ACHN (cell line): Measurements from ENCODE around the gene POLR1D.

Experiments used
- DNase-seq: peaks from one replicate; pipeline ENCODE4 v3.0.0-alpha.2; 2015
- in situ Hi-C: cut with HindIII; loops from 2 replicates; pipeline ENCODE4 v1.10.0; 2017; ENCODE audit warnings: low sequenced_read_pairs, low pct_ligation_motif_present, low pct_unique_long_range_greater_than_20kb

Gene POLR1D

DNA sequence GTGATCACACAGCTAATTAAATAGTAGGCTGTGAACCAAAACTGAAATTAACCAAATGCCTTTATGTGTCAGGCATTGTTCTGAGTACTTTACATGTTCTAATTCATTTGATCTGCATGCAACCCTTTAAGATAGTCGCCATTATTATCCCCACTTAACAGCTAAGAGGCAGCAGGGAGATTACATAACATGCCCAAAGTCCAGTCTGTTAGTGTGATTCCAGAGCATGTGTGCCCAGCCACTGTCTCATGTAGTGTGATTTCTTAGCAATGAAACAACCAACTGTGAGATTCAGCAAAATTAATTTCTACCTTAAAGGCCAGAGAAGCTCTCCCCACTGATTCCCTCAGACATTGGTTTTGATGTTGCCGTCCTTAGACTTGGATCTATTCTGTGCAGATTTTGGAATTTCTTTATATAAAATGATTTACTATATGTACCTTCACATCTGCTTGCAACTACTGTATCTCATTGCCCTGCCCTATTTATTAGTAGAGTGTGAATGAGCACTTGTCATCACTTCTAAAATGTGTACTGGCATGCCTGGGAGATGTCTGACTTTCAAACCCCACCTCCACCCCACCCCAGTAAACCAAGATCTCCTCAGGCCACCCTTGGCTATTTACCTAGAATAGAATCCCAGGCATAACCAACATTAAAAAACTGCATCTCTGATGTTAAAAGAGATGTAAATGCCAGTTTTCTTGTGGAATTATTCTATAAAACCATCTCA, 41.2 kb downstream of the POLR1D start:
- in situ Hi-C loops: no loop called here
- no peak for DNase-seq

DNA sequence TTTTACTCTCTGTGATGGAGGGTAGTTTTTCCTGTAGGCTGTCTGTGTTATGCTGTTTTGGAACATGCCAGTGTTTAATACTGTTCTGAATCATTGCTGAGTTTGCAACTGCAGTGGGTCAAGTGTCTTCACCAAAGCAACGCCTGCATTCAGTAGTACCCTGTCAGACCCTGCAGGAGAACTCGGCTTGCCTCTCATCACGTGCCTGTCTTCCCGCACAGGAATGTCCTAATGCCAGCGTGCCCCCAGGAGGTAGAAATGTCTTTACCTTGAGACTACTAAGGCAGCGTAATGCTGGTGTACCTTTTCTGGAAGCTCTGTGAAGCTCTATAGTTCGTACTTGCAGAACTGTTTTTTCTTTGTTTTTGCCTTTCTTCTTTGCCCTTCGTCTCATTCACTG, 42.3 kb downstream of the POLR1D start:
- no peak for DNase-seq
- in situ Hi-C loops: no loop called here

DNA sequence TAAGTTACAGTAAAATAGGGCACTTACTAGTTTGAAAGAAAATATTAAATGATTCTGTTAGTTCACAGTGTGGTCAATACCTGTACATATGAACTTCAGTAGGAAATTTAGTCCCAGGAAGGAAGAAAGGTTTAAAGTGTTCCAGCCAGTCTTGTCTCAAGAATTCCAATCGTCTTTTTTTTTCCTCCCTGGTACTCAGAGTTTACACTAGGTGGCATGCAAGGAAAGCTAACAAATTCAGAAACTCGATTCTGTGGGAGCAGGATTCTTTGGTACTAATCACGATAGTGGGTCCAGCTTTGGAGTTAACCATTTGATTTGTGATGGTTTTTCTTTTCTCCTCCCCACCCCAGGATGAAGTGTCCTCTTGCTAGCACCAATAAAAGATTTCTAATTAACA, 43.6 kb downstream of the POLR1D start:
- in situ Hi-C loops: no loop called here
- DNase-seq: peak; percentile 33

DNA sequence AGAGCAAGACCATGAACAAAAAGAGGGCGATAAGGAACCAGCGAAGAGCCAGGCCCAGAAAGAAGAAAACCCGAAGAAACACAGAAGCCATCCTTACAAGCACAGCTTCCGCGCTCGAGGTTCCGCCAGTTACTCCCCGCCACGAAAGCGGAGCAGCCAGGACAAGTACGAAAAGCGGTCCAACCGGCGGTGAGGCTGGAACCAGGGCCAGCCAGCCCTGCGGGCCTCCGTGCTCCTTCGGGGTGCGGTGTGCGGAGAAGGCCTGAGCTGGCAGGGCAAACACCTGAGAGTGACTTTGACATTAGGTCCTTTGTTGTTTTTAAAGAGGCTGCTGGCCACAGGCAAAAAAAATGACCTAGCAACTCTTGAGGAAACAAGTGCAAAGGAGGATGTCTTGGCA, 44.1 kb downstream of the POLR1D start:
- in situ Hi-C loops: no loop called here

DNA sequence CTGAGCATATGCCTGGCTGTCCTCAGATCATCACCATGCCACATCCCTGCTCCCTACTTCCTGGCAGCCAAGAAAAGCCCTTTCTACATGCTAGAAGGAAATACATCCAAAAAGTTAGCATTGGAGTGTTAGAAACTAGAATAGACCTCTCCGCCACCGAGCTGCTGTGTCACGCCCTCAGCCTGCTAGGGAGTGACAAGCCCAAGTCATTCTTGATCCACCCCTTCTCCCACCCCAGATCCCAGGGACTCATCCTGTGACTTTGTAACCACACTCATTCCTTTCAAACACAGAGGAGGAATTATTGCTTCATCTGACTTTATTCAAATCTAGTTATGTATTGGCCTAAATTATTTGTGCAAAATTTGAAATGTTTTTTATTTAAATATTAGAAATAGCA, 45.3 kb downstream of the POLR1D start:
- DNase-seq: no peak
- in situ Hi-C loops: no loop called here

More for the DNA sequence above, 44.1 kb downstream of the POLR1D start:
- DNase-seq: no peak

DNA sequence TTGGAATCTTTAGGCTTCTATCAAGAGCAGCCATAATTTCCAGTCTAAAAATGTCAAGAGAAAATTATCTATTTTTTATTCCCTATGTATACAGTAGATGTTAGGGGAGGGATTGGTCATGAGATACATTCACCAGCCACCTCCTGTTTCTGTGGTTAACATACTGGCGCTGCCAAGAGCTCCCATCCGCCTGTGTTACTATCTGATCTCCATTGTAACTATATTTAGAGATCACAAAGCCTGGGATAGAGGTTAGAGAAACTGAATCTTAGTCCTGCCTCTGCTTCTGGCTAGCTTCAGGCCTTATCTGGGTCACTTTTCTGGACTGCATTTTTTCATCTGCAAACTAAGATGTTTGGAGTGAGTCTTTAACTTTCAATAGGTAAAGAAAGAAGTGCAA, 46.3 kb downstream of the POLR1D start:
- in situ Hi-C loops: no loop called here
- DNase-seq: no peak

DNA sequence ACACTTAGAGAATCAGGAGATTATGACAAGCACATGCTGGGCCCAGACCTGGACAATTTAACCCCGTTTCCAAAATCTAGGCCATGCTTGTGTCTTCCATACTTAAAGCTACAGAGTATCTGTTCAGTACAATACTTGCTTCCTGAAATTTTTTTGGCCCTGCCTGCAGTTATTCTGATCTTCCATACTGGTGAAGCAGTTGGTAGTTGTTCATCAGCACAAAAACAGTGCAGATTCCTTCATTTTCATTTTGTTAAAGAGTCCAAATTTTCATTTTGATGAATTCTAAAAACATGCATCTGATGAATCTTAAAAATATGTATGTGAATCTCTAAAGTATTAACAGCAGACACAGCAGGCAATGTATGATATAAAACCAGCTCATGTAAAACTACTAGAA, 49.2 kb downstream of the POLR1D start:
- DNase-seq: no peak
- in situ Hi-C loops: no loop called here

DNA sequence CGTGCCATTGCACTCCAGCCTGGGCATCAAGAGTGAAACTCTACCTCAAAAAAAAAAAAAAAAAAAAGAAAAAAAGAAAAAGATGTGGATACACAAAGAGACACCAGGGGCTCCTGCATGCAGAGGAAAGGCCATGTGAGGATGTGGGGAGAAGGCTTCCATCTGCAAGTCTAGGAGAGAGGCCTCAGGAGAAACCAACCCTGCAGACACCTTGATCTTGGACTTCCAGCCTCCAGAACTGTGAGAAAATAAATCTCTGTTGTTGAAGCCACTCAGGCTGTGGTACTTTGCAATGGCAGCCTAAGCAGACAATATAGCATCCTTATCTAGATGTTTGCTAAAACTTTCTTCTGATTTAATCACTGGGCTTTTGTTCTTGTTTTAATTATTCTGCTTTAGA, 50.3 kb downstream of the POLR1D start:
- no peak for DNase-seq
- in situ Hi-C loops: no loop called here
